Body of pancreas (tissue), 4 donors: ENCODE data around the gene EIF4H.

Source experiments
- POLR2A ChIP-seq, 3 donors: fragments of 450-650 bp; IDR thresholded peaks; one replicate each; pipeline ENCODE4 v1.6.1; 2016; ENCODE audit warnings: antibody characterized with exemption in 3 of 3, mild to moderate bottlenecking in 2 of 3
- TF ChIP-seq, protein P1 (sequence below), 7 experiments: fragments of 450-650 bp in 4 of 7; fragments of 200-600 bp in 3 of 7; sonication (generic) in 3 of 7; IDR thresholded peaks; one replicate each; pipeline ENCODE4 v1.5.1; 2016 to 2019; ENCODE audit warnings: antibody characterized with exemption in 7 of 7

DNA sequence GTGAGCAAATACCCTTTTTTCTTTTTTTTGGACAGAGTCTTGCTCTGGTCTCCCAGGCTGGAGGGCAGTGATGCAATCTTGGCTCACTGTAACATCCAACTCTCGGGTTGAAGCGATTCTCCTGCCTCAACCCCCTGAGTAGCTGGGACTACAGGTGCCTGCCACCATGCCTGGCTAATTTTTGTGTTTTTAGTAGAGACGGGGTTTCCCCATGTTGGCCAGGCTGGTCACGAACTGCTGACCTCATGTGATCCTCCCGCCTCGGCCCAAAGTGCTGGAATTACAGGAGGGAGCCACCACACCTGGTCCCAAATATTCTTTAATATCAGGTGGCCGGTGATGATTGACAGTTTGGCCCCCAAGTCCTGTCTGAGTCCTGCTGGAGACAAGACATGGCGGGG, 42.2 kb downstream of the EIF4H start:
- no peak for TF ChIP-seq POLR2A (IDR thresholded peaks at IDR 0.05)
- TF ChIP-seq, protein P1, sequence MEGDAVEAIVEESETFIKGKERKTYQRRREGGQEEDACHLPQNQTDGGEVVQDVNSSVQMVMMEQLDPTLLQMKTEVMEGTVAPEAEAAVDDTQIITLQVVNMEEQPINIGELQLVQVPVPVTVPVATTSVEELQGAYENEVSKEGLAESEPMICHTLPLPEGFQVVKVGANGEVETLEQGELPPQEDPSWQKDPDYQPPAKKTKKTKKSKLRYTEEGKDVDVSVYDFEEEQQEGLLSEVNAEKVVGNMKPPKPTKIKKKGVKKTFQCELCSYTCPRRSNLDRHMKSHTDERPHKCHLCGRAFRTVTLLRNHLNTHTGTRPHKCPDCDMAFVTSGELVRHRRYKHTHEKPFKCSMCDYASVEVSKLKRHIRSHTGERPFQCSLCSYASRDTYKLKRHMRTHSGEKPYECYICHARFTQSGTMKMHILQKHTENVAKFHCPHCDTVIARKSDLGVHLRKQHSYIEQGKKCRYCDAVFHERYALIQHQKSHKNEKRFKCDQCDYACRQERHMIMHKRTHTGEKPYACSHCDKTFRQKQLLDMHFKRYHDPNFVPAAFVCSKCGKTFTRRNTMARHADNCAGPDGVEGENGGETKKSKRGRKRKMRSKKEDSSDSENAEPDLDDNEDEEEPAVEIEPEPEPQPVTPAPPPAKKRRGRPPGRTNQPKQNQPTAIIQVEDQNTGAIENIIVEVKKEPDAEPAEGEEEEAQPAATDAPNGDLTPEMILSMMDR (IDR thresholded peaks at IDR 0.05): no peak
